ENCODE data around the gene MECR.
"Not testable (repeated sequence)": the region's sequence is repeated elsewhere in the genome, so short reads cannot be mapped to it uniquely, and the experiment has no call there.

The MECR gene

DNA sequence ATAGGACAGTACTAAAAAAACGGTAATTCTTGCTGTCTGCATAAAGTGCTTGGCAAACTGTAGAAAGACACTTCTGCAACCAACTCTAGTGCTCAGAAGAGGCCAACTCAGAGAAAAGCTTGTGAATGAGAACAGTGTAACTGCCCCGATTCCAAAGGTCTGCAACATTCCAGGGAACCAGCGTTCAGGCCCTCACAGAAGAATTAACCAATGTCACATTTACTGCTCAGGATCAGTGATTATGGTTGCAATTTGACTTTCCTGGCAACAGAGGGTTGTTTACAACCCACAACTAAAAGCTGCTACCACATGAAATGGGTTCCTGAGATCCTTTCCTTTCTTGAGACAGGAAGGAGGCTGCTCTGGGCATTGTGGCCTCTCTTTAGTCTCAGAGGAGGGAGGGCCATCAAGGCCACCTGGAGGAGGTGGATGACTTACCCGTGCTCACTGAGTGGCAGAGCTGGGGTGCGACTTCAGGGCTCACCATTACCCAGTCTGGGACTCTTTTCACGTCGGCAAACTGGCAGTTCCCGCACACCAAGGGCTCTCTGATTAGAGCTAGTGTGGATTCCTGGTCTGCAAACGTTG is 64.3 kb downstream of the MECR start:
- DNase-seq = no peak

DNA sequence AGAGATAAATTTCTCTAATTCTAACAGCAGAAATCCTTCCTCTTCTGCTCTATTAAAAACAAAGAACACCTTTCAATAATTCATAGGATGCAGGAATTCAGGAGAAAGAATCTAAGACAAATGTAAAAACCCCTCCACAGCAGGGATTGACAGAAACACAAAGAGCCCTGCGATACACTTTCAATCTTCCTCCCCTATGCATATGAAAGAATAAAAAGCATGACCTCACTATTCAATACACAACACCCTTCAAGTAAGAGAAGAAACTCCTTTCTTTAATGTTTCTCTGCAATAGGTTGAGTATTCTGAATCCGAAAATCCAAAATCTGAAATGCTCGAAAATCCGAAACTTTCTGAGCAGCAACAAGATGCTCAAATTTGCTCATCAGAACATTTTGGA is 66.1 kb downstream of the MECR start:
- no peak for DNase-seq

DNA sequence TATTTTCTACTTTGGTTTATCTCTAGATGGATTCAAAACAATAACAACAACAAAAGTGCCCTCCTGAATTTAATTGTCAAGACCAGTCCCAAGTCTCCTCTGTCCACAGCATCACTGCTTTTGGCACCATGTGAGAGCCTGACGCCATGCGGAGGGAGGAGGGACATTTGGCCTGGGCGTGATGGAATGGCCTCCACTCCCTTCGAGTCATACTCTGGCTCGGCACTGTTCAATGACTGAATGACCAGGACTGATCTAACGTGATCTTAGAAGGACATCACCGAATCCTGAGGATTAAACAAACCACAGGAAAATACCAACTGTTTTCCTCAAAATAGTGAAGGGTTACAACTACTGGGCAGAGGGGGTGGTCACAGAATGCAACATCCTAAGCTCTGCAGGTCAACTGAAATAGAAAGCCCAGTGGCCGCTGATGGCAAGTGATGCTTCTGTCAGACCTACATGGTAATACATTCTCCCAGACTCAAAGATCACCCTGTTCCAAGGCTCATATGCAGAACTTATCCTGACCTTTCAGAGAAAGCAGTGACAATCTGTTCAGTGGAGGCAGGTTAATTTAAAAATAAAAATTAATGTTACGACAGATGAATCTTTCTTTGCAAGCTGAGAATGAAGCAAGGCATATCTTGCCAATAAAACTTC is 68.1 kb downstream of the MECR start:
- no peak for DNase-seq

DNA sequence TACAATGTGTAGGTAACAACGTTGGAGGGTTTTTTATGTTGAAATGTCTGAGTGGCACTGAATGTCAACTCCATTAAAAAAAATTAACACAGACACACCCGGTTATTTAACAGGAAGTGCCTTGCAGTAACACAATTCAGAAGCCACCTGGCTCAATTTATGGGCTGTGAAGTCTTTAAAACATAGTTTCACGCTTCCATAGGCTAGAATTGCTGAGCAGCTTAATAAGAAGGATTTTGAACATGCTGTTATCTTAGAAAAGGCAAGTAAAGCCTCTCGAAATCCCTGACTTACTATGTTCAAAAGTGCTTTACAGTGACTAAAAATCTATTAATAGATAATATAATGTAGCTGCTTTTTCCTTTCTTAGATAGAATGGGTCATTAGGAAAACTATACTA is 68.7 kb downstream of the MECR start:
- no peak for DNase-seq

DNA sequence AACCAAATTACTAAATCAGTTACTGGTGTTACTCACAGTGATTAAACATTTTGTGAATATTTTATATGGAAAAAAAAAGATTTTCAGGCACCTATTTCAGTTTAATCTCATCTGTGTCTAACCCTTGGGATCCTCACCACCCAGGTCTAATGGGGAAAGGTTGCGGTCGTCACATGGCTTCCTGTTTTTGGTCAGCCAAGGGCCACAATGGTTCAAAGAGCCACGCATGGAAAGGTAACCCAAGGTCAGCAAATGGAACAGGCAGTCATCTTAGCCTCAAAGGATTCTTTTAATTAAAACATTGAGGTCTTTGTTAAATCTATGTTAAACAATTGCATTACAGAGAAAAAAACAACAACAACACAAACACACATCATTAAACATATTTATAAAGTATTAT is 71.0 kb downstream of the MECR start:
- no peak for DNase-seq

DNA sequence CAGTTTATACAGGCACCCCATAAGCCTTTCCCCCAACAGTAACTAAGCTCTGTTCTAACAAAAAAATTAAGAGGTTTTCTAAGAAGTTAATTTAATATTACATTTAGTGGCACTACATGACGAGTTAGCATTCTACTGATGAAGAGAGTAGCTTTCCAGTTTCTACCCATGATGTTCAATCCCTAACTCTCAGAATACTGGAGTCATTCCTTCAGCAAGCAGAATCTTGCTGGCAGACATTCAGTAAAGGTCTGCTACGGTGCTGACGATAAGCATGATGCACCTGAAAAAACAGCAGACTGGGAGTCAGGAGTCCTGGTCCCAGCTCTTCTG is 73.5 kb downstream of the MECR start:
- DNase-seq = no peak

DNA sequence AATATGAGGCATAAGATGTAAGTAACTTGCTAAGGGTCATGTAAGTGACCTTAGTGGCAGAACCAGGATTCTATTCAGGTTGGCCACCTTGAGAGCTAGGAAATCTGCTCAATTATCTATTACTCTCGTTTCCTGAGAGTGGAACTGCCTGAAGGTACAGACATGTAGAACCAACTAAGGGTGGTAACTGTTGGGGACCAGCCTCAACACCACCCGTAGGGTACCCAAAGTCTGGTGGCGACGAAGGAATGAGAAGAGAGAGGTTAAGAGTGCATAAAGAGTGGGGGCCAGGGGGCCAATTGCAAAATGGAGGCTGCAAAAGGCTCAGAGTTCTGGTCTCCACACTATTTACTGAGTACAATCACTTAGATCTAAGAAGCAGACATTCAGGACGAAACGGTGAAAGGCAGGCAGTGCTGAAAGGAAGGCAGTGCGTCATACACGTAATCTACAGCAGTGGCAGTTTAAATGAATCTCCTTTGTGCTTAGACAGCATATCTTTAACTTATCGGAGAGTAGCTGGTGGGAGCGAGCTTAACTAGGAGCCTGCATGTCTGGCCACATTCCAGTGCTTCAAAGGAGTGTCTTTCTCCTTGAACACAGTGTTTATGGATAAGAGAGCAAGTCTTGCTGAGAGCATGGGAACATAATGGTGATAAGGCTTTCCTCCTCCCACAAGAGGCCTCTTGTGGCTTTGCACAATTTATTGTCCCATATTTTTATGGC is 74.0 kb downstream of the MECR start:
- DNase-seq = no peak

DNA sequence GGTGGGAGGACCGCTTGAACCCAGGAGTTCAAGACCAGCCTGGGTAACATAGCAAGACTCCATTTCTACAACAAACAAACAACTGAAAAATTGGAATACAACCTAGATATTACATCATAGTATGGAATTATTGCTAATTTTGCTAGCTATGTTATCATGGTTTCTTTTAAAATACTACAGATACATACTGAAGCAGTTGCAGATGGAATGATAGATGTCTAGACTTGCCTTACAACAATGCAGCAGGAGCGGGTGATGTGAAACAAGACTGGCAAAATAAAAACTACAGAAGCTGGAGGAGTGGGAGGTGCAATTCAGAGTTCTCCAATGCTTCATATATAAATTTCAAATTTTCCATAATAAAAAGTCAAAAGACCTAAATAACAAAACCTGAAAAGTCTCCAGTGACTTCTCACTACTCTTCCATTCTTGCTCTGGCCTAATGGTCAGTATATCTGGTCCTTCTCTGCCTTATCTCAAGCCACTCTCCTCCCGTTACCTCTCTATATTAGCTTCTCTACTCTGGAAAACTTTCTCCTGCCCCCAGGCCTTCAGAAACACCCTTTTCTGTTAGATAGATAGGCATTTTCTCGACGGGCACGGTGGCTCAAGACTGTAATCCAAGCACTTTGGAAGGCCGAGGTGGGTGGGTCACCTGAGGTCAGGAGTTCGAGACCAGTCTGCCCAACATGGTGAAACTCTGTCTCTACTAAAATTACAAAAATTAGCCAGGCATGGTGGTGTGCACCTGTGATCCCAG is 78.5 kb downstream of the MECR start:
- DNase-seq = no peak

DNA sequence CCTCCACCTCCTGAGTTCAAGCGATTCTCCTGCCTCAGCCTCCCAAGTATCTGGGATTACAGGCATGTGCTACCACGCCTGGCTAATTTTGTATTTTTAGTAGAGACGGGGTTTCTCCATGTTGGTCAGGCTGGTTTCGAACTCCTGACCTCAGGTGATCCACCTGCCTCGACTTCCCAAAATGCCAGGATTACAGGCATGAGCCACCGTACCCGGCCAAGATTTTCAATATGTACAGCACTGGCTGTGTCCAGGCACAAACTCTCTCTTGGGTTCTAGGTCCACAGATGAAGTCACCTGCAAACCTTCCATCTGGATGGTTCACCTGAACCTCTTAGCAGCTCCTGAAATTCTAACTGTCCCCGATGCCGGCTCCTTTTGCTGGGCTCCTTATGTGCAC is 80.4 kb downstream of the MECR start:
- DNase-seq = not testable (repeated sequence)

DNA sequence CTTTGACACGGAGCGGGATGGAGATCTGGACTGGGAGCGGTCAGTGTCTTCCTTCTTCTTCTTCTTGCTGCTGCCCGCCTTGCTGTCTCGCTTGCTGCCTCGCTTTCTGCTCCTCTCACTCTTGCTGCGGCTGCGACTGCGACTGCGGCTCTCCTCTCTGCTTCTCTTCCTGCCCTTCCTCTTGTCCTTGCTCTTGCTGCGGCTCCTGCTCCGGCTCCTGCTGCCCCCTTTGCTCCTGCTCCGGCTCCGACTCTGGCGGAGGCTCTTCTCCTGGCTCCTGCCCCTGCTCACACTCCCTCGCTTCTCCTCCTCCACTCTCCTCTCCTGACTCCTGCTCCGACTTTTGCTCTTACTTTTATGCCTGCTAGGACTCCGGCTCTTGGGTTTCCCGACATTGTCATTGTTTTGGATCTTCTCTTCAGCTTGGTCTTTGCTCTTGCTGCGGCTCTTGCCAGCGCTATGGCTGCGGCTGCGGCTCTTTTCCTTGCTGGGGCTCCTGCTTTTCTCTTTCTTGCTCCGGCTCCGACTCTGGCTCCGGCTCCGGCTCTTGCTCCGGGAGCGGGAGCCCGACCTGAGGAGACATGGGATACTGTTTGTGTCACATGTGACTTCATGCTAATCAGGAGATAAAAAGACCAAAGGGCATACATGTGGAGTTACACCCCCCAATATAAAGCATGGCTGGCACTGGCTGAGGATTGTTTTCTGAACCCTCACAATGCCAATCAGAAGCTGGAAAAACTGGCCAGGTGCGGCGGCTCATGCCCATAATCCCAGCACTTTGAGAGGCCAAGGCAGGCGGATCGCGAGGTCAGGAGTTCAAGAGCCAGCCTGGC is 81.9 kb downstream of the MECR start:
- no peak for DNase-seq

DNA sequence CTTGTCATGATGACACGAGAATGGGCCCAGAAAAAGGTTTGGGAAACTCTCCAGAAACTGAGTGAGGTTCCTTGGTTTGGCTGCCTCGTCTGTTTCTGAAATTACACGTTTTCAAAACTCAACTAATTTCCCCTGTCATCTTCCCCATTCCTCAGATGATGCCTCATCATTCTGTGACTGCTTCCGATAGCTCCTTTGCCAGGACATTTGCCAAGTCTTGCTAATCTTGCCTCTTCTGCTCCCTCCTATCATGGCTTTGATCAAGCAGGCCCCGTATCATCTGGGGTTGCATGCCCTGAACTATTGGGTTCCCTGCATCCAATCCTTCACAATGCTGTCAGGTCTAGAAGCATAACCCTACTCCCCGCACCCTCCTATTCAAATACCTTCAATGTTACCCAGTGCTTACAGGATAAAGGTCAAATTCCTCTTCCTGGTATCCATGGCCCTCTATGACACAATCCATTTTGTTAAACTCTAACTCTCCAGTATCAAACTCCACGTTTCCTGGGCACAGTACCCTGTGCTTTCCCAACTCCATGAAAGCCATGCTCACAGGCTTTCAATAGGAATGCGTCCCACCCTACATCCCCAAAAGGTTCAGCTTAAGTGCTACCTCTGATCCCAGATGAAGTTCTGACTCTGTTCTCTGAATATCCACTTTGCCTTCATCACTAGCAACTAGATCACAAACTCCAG is 84.8 kb downstream of the MECR start:
- no peak for DNase-seq

DNA sequence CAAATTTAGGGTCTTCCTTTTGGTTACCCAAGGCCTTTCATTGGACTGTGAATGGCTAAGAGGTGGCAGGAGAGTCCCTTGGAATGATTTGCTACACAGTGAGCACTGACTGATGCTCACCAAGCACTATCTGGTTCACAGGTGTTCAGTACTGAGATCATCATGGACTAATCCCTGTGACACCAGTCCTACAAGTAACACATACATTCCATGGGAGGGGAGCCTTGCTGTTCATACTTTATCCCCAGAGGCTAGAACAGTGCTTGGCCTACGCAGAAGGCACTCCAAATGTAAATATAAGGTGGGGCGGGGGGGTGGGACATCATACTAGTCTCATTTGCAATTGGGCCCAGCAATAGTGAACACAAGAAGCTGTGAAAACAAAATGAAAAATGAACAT is 86.6 kb downstream of the MECR start:
- no peak for DNase-seq

DNA sequence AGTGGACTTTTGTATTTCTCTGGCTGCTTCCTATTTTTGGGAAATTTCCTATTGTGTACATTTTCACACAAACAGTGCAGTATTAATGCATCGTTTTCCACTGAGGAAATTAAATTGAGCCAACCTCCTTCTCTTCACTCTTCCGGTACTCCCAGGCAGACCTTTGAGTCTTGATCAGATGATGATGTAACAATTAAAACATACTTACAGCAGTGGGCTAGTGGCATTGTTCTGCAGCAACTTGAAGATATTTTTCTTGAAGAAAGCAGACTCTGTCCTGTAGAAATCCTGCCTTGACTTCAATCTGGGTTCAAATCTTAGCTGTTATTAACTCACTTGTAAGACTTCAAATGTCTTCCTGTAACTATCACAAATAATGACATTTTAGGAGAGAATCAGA is 88.0 kb downstream of the MECR start:
- DNase-seq = no peak

All from activated CD4-positive, alpha-beta T cell treated with anti-CD3 and anti-CD28 coated beads, Interleukin-2, amount 50 U/mL, for 4 hours (primary cell).